Retina (tissue), 1 donor: Measurements from ENCODE around the gene ZNF580.

Experiments used
- DNase-seq: peaks from one replicate; pipeline ENCODE4 v3.0.0-alpha.2; 2016

ZNF580 gene

DNA sequence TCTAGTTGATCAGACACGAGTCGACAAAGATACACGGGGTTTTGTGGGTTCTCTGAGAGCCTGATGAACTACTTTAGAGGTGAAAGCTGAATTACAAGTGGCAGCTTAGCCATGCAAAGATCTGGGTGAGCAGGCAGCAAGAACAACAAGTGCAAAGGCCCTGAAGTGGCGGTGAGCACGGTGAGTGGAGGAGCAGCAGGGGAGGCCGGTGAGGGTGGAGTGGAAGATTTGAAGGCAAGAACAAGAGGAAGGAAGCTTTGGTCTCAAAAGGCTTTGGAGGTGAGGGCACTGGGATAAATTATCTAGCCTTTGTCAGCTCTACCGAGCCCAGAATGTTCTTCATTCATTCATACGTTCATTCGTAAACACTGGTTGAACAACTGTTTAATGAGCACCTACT is 34.0 kb upstream of the ZNF580 start:
- no peak for DNase-seq

- no peak for DNase-seq
These were observed 31.5 kb upstream of the ZNF580 start for GRCh38 chr19:55609326-55609725.

GRCh38 chr19:55611300-55611982 is 29.4 kb upstream of the ZNF580 start:
- no peak for DNase-seq

DNA sequence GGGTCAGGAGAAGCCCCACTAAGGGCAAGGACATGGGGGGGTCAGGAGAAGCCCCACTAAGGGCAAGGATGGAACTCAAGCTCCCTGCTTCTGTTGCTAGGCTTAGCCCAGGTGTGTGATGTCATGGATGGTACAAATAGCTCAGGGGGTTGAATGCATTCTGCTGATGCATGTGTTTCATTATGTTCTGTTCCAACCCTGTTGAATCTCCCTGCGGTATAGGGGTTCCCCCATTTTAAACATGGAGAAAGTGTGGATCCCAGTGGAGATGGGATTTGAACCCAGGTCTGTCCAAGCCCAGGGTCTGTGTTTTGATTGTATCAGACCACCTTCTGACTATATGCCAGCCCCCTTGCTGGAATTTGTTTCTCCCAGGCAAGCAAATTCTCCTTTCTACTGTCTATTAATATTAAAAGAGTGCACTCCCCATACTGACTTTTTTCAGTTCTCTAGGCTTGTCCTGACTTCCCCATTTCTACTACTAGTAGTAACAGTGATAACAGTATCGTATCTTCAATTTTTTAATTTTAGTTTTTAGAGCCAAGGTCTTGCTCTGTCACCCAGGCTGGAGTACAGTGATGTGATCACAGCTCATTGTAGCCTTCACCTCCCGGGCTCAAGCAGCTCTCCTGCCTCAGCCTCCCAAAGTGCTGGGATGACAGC is 28.7 kb upstream of the ZNF580 start:
- no peak for DNase-seq

GRCh38 chr19:55613396-55613795 is 27.4 kb upstream of the ZNF580 start:
- no peak for DNase-seq

DNA sequence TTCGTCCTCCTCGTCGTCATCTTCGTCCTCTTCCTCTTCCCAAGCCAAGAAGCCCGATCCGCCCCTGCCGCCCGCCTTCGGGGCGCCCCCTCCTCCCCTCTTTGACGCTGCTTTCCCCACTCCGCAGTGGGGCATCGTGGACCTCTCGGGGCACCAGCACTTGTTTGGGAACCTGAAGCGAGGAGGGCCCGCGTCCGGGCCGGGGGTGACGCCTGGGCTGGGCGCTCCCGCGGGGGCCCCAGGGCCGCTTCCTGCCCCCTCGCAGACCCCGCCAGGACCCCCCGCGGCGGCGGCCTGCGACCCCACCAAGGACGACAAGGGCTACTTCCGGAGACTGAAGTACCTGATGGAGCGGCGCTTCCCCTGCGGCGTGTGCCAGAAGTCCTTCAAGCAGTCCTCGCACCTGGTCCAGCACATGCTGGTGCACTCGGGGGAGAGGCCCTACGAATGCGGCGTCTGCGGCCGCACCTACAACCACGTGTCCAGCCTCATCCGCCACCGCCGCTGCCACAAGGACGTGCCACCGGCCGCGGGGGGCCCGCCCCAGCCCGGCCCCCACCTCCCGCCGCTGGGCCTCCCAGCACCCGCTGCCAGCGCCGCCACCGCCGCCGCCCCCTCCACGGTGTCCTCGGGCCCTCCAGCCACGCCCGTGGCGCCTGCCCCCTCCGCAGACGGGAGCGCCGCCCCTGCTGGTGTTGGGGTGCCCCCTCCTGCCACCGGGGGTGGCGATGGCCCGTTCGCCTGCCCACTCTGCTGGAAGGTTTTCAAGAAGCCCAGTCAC is 26.7 kb upstream of the ZNF580 start:
- no peak for DNase-seq

DNA sequence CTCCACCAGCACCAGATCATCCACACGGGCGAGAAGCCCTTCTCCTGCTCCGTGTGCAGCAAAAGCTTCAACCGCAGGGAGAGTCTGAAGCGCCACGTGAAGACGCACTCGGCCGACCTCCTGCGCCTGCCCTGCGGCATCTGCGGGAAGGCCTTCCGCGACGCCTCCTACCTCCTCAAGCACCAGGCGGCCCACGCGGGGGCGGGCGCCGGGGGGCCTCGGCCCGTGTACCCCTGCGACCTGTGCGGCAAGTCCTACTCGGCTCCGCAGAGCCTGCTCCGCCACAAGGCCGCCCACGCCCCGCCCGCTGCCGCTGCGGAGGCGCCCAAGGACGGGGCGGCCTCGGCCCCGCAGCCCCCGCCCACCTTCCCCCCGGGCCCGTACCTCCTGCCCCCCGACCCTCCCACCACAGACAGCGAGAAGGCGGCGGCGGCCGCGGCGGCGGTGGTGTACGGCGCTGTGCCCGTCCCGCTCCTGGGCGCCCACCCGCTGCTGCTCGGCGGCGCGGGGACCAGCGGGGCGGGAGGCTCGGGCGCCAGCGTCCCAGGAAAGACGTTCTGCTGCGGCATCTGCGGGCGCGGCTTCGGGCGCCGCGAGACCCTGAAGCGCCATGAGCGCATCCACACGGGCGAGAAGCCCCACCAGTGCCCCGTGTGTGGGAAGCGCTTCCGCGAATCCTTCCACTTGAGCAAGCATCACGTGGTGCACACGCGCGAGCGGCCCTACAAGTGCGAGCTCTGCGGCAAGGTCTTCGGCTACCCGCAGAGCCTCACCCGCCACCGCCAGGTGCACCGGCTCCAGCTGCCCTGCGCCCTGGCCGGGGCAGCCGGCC is 25.9 kb upstream of the ZNF580 start:
- DNase-seq = no peak

- DNase-seq = no peak
These were observed 25.0 kb upstream of the ZNF580 start for GRCh38 chr19:55615543-55616394.

DNA sequence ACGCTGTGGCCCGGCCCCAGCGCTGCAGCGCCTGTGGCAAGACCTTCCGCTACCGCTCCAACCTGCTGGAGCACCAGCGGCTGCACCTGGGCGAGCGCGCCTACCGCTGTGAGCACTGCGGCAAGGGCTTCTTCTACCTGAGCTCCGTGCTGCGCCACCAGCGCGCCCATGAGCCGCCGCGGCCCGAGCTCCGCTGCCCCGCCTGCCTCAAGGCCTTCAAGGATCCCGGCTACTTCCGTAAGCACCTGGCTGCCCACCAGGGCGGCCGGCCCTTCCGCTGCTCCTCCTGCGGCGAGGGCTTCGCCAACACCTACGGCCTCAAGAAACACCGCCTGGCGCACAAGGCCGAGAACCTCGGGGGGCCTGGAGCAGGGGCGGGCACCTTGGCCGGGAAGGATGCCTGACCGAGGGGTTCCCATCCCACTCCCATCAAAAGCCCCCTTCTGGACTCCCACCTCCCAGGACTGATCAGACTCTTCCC is 24.4 kb upstream of the ZNF580 start:
- DNase-seq = no peak

DNA sequence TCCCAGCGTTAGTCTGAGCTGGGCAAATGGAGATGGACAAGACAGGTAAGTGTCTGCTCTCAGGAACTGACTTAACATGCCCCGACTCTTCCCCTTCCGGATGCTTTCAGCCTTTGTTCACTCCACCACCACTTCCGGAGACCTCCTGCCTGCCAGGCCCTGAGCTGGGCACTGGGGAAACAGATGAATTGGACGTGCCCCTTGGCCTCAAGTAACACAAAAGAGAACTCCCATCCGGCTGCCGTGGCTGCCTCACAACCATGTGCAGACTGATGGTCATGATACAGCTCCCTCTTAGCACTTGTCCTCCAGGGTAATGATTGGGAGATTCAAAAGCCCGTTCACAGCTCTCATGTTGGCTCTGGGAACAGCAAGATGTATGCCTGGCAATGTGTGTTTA is 23.4 kb upstream of the ZNF580 start:
- DNase-seq = no peak

DNA sequence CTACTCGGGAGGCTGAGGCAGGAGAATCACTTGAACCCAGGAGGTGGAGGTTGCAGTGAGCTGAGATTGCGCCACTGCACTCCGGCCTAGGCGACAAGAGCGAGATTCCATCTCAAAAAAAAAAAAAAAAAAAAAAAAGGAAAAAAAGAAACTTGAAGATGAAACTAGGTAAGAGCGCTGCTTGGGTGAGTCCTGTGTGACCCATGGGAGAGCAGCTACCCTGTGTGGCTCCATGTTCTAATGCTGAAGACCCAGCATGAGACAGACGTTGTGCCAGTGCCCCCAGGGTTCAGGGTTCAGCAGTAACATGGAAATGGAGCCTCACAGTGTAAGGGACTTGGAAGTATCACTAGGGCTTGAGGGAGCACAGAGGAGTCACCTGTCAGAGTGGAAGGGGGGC is 22.4 kb upstream of the ZNF580 start:
- no peak for DNase-seq

DNA sequence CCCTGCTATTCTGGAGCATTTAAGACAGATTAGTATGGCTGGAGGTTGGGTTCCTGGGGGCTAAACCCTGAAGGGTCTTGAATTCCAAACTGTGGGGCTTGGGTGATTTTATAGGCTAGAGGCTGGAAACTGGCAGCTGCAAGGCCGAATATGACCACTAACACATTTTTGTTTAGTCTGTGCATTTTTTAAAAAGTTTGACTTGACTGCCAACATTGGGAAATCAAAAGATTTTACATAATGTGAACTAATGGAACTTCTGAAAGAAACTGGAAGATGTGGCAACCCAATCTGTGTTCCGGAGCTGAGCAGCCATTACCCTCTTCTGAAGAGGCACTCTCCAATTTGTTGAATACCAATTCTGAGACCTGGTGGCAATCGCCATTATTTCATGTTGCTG is 21.5 kb upstream of the ZNF580 start:
- no peak for DNase-seq

DNA sequence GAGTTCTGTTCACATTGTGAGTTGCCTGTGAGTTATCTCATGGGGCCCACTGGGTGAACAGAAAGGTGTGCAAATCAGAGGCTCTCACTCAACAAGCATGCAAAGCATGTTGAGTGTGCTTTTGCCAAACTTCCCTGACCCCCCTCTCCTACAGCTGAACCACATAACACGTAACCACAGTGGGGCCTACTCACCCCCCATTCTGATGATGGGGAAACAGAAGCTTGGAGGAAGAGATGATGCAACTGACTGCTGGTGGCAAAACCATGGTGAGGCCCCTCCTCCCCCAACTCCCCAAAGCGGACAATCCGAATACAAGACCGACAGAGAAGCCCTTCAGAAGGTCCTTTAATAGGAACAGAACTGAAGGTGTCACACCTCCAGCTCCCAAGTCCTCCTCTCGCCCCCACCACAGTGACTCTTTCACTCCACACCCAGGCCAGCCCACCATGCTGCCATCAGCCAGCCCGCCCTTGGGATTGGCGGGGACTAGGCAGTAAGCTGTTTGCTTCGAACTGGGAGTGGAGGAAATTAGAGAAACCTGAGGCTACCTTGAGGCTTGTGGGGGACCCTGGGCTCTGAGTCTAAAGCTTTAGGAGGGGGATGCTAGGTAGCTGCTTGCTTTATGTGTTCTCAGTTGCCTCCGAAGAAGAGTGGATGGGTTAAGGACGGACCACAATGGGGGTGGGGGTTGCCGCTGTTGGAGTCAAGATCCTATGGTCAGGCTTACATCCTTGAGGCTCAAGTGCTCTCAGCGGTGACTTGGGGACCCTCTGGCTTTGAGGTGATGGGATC is 20.2 kb upstream of the ZNF580 start:
- no peak for DNase-seq

DNA sequence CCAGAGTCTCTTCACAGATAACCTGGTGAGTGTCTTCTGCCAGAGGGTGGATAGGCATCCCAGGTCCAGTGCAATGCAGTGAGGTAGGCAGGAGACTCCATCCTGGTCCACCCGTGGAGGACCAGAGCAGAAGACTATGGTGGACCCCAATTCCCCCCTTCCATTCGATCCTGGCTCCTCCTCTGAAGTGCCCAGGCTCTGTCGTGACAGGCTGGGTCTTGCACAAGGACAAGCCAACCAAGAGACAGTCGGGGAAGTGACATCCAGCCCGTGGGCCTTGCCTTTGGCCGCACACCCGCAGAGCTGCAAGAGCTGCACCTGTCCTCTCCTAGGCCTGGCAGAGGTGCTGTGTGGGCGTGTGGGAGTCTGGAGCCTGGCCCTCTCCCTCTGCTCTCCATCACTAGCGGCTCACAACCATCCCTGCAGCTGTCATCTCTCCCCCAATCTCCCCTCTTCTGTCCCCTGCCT is 19.6 kb upstream of the ZNF580 start:
- DNase-seq = no peak

DNA sequence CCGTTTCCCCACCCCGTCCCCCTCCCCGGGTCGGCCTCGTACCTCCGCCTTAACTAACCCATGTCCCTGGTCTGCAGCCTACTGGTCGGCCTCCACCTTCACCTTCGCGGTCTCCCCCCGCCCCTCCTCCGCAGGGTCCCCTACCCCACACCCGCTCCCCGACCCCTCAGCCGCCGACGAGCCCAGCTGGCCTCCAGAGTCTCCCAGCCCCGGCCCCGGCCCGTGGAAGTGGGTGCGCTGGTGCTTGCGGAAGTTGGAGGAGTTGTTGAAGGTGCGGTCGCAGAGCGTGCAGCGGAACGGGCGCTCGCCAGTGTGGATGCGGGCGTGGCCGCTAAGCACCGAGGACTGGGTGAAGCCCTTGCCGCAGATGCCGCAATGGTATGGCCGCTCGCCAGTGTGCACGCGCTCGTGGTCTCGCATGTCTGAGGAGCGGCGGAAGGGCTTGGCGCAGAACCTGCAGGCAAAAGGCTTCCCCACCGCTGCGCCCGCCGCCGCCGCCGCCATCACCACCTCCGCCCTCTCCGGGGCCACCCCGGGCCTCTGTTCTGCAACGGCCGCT is 19.1 kb upstream of the ZNF580 start:
- no peak for DNase-seq

DNA sequence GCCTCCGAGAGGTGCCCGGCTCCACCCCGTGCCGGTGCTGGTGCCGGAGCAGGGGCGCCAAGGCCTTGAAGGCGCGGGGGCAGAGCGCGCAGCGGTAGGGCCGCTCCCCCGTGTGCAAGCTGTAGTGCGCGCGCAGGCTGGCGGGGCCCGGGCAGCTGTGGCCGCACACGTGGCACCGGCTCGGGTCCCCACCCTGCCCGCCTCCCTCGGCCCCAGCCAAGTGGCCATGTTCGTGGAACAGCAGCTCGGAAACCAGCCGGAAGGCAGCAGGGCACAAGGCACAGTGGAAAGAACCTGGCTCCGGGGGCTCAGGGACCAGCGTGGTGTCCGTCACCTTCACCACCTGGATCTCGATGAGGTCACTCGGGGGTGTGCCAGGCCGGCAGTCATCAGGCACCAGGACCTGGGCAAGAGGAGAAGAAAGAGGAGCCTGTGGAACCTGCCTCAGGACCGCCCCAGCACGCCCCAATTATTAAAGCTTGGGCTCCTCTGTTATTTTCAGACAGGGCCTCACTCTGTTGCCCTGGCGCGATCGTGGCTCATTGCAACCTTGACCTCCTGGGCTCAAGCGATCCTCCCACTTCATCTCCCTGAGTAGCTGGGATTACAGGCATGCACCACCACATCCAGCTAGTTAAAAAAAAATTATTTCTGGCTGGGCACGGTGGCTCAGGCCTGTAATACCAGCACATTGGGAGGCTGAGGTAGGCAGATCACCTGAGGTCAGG is 18.4 kb upstream of the ZNF580 start:
- no peak for DNase-seq

GRCh38 chr19:55623130-55623529 is 17.7 kb upstream of the ZNF580 start:
- DNase-seq = no peak

- no peak for DNase-seq
These were observed 17.2 kb upstream of the ZNF580 start for GRCh38 chr19:55623561-55623960.

DNA sequence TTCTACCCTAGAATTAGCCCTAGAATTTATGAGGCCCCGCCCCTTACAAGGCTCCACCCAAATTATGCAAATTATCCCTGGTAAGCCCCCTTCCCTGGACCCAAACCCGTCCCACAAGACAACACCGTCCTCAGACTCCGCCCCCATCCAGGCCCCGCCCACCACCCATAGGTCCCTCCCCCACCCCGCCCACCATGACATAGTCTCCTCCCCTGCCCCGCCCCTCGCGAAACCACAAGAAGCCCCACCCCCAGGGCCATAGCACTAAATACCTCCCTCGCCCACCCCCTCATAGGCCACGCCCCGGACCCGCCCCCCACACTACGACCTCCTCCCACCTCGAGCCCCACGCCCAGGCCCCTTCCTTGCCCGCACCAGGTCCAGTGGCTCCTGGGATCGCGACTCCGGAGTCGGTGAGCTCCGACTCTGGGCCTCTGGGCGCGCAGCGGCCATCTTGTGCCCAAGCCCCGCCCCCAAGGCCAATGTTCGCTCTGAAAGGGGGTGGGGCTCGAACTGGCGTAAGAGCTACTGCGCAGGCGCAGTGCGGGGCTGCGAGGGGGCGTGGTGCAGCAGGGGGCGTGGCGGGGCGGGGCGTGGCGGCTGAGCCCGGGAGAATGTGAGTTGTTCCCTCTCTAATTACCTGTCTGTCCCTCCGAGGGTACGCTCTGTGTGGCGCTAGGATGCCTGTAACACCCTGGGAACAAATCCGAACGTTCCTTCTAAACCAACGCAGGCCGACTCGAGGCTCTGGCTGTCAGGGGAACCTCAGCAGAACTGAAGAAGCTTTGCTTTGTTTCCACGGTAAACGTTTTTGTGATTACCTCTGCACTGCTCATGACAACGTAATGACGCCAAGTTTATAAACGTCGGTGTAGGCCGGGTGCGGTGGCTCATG is 16.4 kb upstream of the ZNF580 start, which contains the start of gene ZNF784:
Gene ZNF784 (minus strand): TSS at position 458 of the 895 bp plus-strand sequence. CDS start 5 bp downstream, at position 453.
- peak; percentile 91 for DNase-seq
